ENCODE measurements around the gene FAM171A1. TPM values are rescaled to one million over a fixed set of nuclear protein-coding genes. Genes with fewer than 3 reads are reported as not detected.
"Not testable (repeated sequence)": the region's sequence is repeated elsewhere in the genome, so short reads cannot be mapped to it uniquely, and the experiment has no call there.

Gene FAM171A1
- 10 to 100 TPM; 50.9 to 65.8 TPM for total RNA-seq

DNA sequence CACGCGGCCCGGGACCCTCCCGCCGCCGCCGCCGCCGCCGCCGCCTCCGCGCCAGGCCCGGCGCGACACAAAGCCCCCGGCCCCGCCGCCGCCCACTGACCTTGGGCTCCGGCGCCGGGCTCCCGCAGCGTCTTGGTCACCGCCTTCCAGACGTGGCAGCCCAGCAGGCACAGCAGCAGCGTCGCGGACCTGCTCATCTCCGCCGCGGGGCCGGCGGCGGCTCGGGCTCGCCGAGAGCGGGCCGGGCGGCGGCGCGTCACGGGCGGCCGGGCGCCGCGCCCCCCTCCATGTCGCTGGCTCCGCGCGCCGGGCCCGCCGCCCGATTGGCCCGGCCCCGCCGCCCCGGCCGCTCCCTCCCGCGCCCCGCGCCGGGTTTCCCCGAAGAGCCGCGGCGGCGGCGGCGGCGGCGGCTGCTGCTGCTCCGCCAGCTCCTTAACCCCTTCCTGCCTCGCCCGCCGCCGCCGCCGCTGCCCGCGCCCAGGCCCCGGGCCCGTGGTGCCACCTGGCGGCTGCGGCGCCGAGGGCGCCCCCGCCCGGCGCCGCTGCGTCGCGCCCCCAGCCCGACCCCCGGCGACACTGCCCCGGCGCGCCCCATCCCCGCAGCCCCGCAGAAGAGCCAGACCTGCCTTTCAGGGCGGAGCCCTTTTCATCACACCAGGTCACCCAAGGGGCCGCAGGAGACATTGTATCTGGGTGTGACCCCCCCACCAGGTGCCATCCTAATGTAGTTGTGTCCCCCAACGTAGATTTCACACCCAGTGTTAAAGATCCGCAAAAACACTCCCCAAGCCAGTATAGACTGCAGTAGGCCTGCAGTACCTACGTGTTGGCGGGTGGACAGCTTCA is at the start of gene FAM171A1:
Gene FAM171A1 (minus strand): TSS at position 434 of the 846 bp plus-strand sequence. CDS start 237 bp downstream, at position 197.
- H3K4me1 ChIP-seq = no peaks in the 10 kb centered on the region
- peak within 1 kb of the TSS; percentile 83 for H3K4me3 ChIP-seq
- intact Hi-C loops (cut with DNase I) = loop anchor here (2.0 to 5.0 kb wide), 2 partner anchors 54 to 160 kb away; no protein-coding TSS in a partner anchor
- H3K27me3 ChIP-seq = no peaks in the 10 kb centered on the region
- no peaks in the 10 kb centered on the region for H3K9me3 ChIP-seq
- no peak for TF ChIP-seq CTCF (IDR thresholded peaks at IDR 0.05)
- no peaks in the 10 kb centered on the region for H3K36me3 ChIP-seq
- DNase-seq = peak; percentile 72
- H3K9ac ChIP-seq (ENCODE audit: low read depth in 2 of 2, low read length in 2 of 2) = peak within 1 kb of the TSS; percentile 69 to 78
- peak within 1 kb of the TSS; percentile 52 for H3K27ac ChIP-seq

- Histone ChIP-seq H3K9ac (ENCODE audit: low read depth in 2 of 2, low read length in 2 of 2) (no peak overlapping the region), H3K27ac (no peak overlapping the region), H3K4me3 (no peak overlapping the region), H3K27me3 (no peaks in the 10 kb centered on the region), H3K9me3 (no peaks in the 10 kb centered on the region), H3K4me1 (no peaks in the 10 kb centered on the region), H3K36me3 (no peaks in the 10 kb centered on the region)
- no peak for DNase-seq
- intact Hi-C loops (cut with DNase I) = no loop called here
- TF ChIP-seq CTCF (IDR thresholded peaks at IDR 0.05) = no peak
Observed at GRCh38 chr10:15420858-15421257, 49.8 kb upstream of the FAM171A1 start.

DNA sequence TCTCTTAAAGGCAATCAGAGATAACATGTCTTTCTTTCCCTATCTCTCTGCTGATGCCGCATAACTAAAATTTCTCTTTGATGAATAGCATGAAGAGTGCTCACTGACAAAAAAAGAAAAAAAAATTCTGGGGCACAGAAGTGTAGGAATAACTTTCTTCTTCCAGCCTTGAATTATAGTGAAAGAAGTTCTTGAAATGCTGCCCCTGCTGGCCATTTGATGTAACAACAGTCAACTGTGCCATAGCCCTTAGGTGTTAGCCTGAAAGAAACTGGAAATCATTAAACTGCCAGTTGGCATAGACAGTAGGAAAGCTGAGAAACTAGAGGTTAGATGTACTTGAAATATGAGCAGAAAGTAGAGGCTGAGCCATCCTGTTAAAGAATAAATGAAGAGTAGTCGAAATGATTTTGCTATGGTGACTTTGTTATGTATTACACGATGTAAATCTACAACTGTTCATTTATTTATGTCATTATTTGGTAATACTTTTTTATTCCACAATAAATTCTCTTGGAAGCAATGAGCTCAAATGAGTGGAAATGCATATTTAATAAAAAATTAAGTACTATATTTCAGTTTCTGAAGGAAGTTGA is 48.3 kb upstream of the FAM171A1 start:
- TF ChIP-seq CTCF (IDR thresholded peaks at IDR 0.05) = peak; percentile 80
- peak; percentile 55 for DNase-seq
- intact Hi-C loops (cut with DNase I) = no loop called here
- Histone ChIP-seq H3K36me3 (no peaks in the 10 kb centered on the region), H3K9ac (ENCODE audit: low read depth in 2 of 2, low read length in 2 of 2) (no peak overlapping the region), H3K4me1 (no peaks in the 10 kb centered on the region), H3K9me3 (no peaks in the 10 kb centered on the region), H3K4me3 (no peak overlapping the region), H3K27ac (no peak overlapping the region), H3K27me3 (no peaks in the 10 kb centered on the region)

DNA sequence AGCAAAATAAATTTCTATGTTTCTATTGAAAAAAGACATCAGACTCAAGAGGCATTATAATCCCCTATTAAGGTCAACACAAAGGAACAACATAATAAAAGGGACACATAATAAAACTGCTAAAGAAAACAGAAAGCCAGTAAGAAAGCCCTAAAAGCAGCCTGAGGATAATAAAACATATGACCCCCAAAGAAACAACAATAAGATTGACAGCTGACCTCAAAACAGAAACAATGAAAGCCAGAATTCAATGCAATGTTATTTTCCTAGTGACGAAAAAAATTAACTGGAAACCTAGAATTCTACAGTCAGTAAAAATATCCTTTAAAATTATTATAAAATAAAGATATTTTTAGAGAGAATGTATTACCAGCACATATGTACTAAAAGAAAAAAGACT is 44.9 kb upstream of the FAM171A1 start:
- H3K4me3 ChIP-seq = no peak overlapping the region
- no peak for TF ChIP-seq CTCF (IDR thresholded peaks at IDR 0.05)
- no peak overlapping the region for H3K9ac ChIP-seq (ENCODE audit: low read depth in 2 of 2, low read length in 2 of 2)
- H3K27me3 ChIP-seq = no peaks in the 10 kb centered on the region
- no peaks in the 10 kb centered on the region for H3K9me3 ChIP-seq
- intact Hi-C loops (cut with DNase I) = no loop called here
- no peaks in the 10 kb centered on the region for H3K4me1 ChIP-seq
- H3K36me3 ChIP-seq = no peaks in the 10 kb centered on the region
- no peak overlapping the region for H3K27ac ChIP-seq
- no peak for DNase-seq

- no peak overlapping the region for H3K4me3 ChIP-seq
- TF ChIP-seq CTCF (IDR thresholded peaks at IDR 0.05) = no peak
Observed at GRCh38 chr10:15411010-15411409, 39.9 kb upstream of the FAM171A1 start.

GRCh38 chr10:15409350-15409749 is 38.3 kb upstream of the FAM171A1 start:
- H3K9me3 ChIP-seq; intact Hi-C loops (cut with DNase I); H3K4me3 ChIP-seq; H3K36me3 ChIP-seq; H3K4me1 ChIP-seq; DNase-seq; H3K27me3 ChIP-seq; H3K27ac ChIP-seq; H3K9ac ChIP-seq (ENCODE audit: low read depth in 2 of 2, low read length in 2 of 2): not testable (repeated sequence)

More at GRCh38 chr10:15411010-15411409, 39.9 kb upstream of the FAM171A1 start:
- intact Hi-C loops (cut with DNase I) = no loop called here
- H3K9me3 ChIP-seq = no peaks in the 10 kb centered on the region
- H3K36me3 ChIP-seq = no peaks in the 10 kb centered on the region
- no peaks in the 10 kb centered on the region for H3K27me3 ChIP-seq
- no peaks in the 10 kb centered on the region for H3K4me1 ChIP-seq
- DNase-seq = no peak
- H3K9ac ChIP-seq (ENCODE audit: low read depth in 2 of 2, low read length in 2 of 2) = no peak overlapping the region
- H3K27ac ChIP-seq = no peak overlapping the region

All from colonic mucosa (tissue), 4 donors.